ENCODE measurements around the gene FBLIM1.

GRCh38 chr1:15788624-15789301, 30.2 kb downstream of the FBLIM1 start:
- TF ChIP-seq EZH2 (IDR thresholded peaks at IDR 0.05; ENCODE audit: borderline replicate concordance) (no peak), CTCF (IDR thresholded peaks at IDR 0.05; ENCODE audit: poor library complexity) (no peak)
